Dendritic cell treated with granulocyte-macrophage colony-stimulating factor and Interleukin-4, amounts not matched to agents 40 ng/mL and 50 ng/mL, for 4 days (primary cell): ENCODE measurements around the gene SEC14L6.
"Not testable (repeated sequence)": the region's sequence is repeated elsewhere in the genome, so short reads cannot be mapped to it uniquely, and the experiment has no call there.

ENCODE experiments used
- H3K27ac Mint-ChIP-seq: one replicate; pipeline ENCODE4 v1.8.0; 2022; ENCODE audit warnings: mild to moderate bottlenecking, mixed read lengths
- H3K27me3 Mint-ChIP-seq: one replicate; pipeline ENCODE4 v1.8.0; 2022; ENCODE audit warnings: mild to moderate bottlenecking, mixed read lengths
- H3K36me3 Mint-ChIP-seq: one replicate; pipeline ENCODE4 v1.8.0; 2022; ENCODE audit warnings: low read depth, mixed read lengths
- H3K4me1 Mint-ChIP-seq: one replicate; pipeline ENCODE4 v1.8.0; 2022; ENCODE audit warnings: low read depth, mixed read lengths
- H3K4me3 Mint-ChIP-seq: one replicate; pipeline ENCODE4 v1.8.0; 2022; ENCODE audit warnings: mild to moderate bottlenecking, moderate library complexity, mixed read lengths
- H3K9me3 Mint-ChIP-seq: one replicate; pipeline ENCODE4 v1.8.0; 2022; ENCODE audit warnings: mixed read lengths
- intact Hi-C: fragments of 100-400 bp; cut with micrococcal nuclease; formaldehyde crosslinking; loops from one replicate; pipeline ENCODE4 v1.15.0; 2022

Gene SEC14L6

DNA sequence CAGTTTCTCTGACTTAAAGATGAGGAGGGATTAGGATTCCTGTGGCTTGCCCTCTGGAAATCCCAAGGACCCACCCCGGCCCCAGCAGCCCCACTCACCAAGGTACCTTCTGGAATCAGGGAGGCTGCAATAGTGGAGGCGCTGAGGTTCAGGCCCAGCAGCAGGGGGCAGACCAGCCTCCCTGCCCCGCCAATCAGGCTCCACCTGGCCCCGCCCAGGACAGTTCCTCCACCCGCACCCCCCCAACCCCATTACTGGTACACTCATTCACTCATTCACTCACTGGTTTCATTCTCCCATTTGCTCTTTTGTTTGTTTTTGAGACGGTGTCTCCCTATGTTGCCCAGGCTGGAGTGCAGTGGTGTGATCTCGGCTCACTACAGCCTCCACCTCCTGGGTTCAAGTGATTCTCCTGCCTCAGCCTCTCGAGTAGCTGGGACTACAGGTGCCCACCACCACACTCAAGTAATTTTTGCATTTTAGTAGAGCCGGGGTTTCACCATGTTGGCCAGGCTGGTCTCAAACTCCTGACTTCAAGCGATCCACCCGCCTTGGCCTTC, 14.2 kb upstream of the SEC14L6 start:
- H3K36me3 Mint-ChIP-seq, H3K27me3 Mint-ChIP-seq, H3K27ac Mint-ChIP-seq, H3K4me1 Mint-ChIP-seq, H3K4me3 Mint-ChIP-seq, H3K9me3 Mint-ChIP-seq, intact Hi-C loops: not testable (repeated sequence)

DNA sequence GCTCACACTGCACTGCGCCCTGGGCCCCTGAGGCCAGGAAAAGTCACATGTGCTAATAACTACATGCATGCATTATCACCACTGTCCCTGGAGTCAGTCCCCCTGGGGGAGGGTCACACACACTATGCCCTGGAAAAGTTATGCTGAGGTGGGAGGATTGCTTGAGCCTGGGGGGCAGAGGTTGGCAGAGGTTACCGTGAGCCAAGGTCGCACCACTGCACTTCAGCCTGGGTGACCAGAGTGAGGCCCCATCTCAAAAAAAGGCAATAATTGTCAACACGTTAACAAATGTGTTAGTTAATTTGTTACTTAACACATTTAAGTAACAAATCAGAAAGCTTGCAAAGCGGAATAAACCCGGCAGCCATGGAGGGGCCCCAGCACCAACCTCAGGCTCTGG, 13.3 kb upstream of the SEC14L6 start:
- H3K9me3 Mint-ChIP-seq, result no peaks in the 10 kb centered on the region
- intact Hi-C loops, result loop anchor here (5.0 kb wide), 1 partner anchor 197 kb away; no protein-coding TSS in a partner anchor
- H3K4me3 Mint-ChIP-seq, result no peak overlapping the region

DNA sequence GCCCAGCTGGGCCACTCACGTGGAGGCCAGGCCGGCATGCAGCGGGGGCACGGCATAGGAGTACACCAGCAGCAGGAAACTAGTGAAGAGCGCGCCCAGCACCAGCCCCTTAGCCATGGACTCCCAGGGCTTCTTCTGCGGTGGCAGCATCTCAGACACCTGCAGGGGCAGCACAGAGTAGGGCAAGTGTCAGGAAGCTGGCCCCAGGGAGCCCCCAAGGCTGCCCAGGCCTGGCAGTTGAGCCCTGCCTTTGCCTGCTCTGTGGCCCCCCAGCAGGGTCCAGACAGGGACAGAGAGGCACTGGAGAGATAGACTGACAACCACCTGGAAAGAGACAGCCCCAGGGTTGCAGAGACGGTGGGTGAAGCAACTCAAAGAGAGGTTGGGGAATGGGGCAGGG, 10.7 kb upstream of the SEC14L6 start:
- no peak overlapping the region for H3K4me3 Mint-ChIP-seq
- H3K36me3 Mint-ChIP-seq, result no peaks in the 10 kb centered on the region
- intact Hi-C loops, result loop anchor here (5.0 kb wide), 1 partner anchor 200 kb away; no protein-coding TSS in a partner anchor
- H3K9me3 Mint-ChIP-seq, result no peaks in the 10 kb centered on the region
- H3K4me1 Mint-ChIP-seq, result no peaks in the 10 kb centered on the region
- no peak overlapping the region for H3K27ac Mint-ChIP-seq
- no peaks in the 10 kb centered on the region for H3K27me3 Mint-ChIP-seq

More for the DNA sequence above, 13.3 kb upstream of the SEC14L6 start:
- no peak overlapping the region for H3K27ac Mint-ChIP-seq
- no peaks in the 10 kb centered on the region for H3K4me1 Mint-ChIP-seq
- no peaks in the 10 kb centered on the region for H3K36me3 Mint-ChIP-seq
- H3K27me3 Mint-ChIP-seq, result no peaks in the 10 kb centered on the region

- Mint-ChIP-seq H3K4me1 (no peaks in the 10 kb centered on the region), H3K27me3 (no peaks in the 10 kb centered on the region), H3K27ac (no peak overlapping the region), H3K4me3 (no peak overlapping the region), H3K9me3 (no peaks in the 10 kb centered on the region), H3K36me3 (no peaks in the 10 kb centered on the region)
- intact Hi-C loops, result loop anchor here (5.0 kb wide), 1 partner anchor 201 kb away; no protein-coding TSS in a partner anchor
Observed at GRCh38 chr22:30556388-30556787, 9.8 kb upstream of the SEC14L6 start.

DNA sequence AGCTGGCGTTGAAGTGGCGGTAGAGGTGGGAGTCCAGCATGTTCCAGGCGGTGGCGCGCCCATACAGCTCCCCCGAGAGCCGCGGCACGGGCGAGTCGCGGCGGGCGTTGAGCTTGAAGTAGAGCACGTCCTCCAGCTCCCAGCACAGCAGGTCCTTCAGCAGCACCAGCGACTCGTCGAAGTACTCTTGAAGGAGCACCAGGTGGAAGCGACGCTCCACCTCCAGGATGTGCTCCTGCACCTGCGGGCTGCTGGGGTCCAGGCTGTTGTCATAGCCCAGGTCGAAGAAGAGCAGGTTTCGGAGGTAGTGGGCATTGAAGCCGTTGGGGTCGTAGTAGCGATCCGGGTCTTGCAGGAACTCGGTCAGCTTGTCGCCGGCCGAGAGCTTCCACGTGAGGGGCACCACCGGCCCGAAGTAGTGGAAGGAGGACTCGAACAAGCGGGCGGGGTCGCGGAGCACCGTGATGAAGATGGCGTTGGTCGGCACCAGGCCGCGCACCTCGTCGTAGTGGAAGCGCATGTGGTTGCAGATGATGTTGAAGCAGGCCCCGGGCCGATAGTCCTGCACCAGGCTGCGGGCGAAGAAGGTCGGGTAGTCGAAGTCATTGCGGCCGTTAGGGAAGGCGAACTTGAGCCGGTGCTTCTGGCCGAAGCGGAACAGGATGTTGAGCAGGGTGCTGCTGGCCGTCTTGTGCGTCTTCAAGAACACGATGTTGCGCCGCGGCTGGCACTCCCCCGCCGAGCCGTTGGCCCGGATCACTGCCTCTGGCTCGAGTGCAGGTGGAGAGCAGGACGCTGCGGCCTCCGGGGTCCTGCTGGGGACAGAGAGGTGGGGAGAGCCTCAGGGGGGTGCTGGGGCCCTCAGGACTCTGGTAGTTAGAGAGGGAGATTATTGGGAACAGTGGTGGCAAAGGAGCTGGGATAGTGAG, 9.0 kb upstream of the SEC14L6 start:
- Mint-ChIP-seq H3K36me3 (no peaks in the 10 kb centered on the region), H3K27me3 (no peaks in the 10 kb centered on the region), H3K27ac (no peak overlapping the region), H3K4me1 (no peaks in the 10 kb centered on the region), H3K9me3 (no peaks in the 10 kb centered on the region), H3K4me3 (no peak overlapping the region)
- intact Hi-C loops, result loop anchor here (5.0 kb wide), 1 partner anchor 202 kb away; no protein-coding TSS in a partner anchor

DNA sequence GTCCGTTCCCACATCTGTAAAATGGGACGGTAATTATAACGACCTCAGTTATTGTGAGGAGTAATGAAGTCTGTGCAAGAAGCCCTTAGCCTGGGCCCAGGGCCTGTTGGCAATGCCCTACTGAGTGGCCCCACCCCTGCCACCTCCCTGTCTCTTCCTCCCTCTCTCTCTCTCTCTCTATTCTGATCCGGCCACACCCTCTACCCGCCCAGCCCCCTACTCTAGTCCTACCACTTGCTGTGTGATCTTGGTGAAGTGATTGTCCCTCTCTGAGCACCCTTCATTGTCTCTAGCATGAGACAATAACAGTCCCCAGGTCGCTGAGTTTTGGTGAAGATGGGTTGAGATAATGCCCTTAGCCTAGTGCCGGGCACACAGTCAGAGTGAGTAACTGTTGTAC, 7.4 kb upstream of the SEC14L6 start:
- intact Hi-C loops, result no loop called here
- Mint-ChIP-seq H3K27me3 (no peaks in the 10 kb centered on the region), H3K27ac (no peak overlapping the region), H3K4me3 (no peak overlapping the region), H3K36me3 (no peaks in the 10 kb centered on the region), H3K9me3 (no peaks in the 10 kb centered on the region), H3K4me1 (no peaks in the 10 kb centered on the region)

GRCh38 chr22:30552719-30553118, 6.2 kb upstream of the SEC14L6 start:
- intact Hi-C loops, result no loop called here
- Mint-ChIP-seq H3K27ac (no peak overlapping the region), H3K4me1 (no peaks in the 10 kb centered on the region), H3K36me3 (no peaks in the 10 kb centered on the region), H3K4me3 (no peak overlapping the region), H3K27me3 (no peaks in the 10 kb centered on the region), H3K9me3 (no peaks in the 10 kb centered on the region)

DNA sequence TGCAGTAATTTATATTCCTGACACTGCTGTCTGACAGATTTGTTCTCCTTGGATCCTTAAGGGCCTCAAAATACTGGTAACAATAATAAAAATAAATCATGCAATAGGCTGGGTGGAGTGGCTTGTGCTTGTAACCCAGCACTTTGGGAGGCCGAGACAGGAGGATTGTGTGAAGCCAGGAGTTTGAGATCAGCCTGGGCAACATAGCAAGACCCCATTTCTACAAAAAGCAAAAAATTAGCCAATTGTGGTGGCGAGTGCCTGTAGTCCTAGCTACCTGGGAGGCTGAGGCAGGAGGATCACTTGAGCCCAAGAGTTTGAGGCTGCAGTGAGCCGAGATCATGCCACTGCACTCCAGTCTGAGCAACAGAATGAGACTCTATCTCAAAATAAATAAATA, 5.3 kb upstream of the SEC14L6 start:
- H3K27ac Mint-ChIP-seq, intact Hi-C loops, H3K36me3 Mint-ChIP-seq, H3K4me1 Mint-ChIP-seq, H3K27me3 Mint-ChIP-seq, H3K4me3 Mint-ChIP-seq, H3K9me3 Mint-ChIP-seq: not testable (repeated sequence)

DNA sequence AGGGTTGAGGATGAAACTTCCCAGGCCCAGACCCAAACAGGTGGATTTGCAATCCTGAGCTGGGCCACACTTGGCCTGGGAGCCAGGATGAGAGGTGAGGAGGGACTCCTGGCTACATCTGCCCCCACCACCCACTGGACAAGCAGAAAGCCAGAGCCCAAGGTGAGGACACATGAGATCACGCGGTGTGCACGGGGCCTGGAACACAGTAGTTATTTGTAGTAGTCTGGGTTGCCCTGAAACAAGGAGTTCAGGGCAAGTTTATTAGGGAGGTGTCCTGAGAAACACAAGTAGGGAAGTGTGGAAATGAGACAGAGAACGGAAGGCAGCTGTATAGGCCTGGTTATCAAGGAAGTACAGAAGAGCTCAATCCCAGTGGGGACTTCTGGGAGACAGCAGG, 647 bp upstream of the SEC14L6 start:
- Mint-ChIP-seq H3K36me3 (no peaks in the 10 kb centered on the region), H3K4me3 (no peak overlapping the region), H3K27me3 (peaks cover 23% of the 10 kb centered on the region), H3K9me3 (no peaks in the 10 kb centered on the region), H3K4me1 (no peaks in the 10 kb centered on the region), H3K27ac (no peak overlapping the region)
- intact Hi-C loops, result no loop called here

GRCh38 chr22:30542811-30543188, 3.7 kb downstream of the SEC14L6 start:
- Mint-ChIP-seq H3K9me3 (no peaks in the 10 kb centered on the region), H3K27me3 (peaks cover 51% of the 10 kb centered on the region), H3K4me1 (no peaks in the 10 kb centered on the region), H3K4me3 (no peak overlapping the region), H3K27ac (no peak overlapping the region), H3K36me3 (no peaks in the 10 kb centered on the region)
- intact Hi-C loops, result no loop called here

- H3K36me3 Mint-ChIP-seq, result no peaks in the 10 kb centered on the region
- intact Hi-C loops, result no loop called here
- H3K4me3 Mint-ChIP-seq, result no peak overlapping the region
- H3K9me3 Mint-ChIP-seq, result no peaks in the 10 kb centered on the region
- H3K27me3 Mint-ChIP-seq, result peaks cover 51% of the 10 kb centered on the region
- no peak overlapping the region for H3K27ac Mint-ChIP-seq
- no peaks in the 10 kb centered on the region for H3K4me1 Mint-ChIP-seq
Observed at GRCh38 chr22:30541961-30542810, 4.4 kb downstream of the SEC14L6 start.

DNA sequence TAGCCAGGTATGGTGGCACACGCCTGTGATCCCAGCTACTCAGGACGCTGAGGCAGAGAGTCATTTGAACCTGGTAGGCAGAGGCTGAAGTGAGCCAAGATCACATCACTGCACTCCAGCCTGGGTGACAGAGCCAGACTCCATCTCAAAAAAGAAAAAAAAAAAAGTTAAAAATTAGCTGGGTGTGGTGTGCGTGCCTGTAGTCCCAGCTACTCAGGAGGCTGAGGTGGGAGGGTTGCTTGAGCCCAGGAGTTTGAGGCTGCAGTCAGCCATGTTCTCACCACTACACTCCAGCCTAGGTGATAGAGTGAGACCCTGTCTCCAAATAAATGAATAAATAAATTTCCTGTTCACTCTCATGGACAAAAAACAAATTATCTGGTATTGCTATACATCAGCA, 5.0 kb downstream of the SEC14L6 start:
- H3K9me3 Mint-ChIP-seq, H3K4me1 Mint-ChIP-seq, H3K36me3 Mint-ChIP-seq, H3K27ac Mint-ChIP-seq, intact Hi-C loops, H3K4me3 Mint-ChIP-seq: not testable (repeated sequence)
- peaks cover 51% of the 10 kb centered on the region for H3K27me3 Mint-ChIP-seq

- Mint-ChIP-seq H3K27ac (no peak overlapping the region), H3K27me3 (peaks cover 48% of the 10 kb centered on the region), H3K9me3 (no peaks in the 10 kb centered on the region), H3K36me3 (no peaks in the 10 kb centered on the region), H3K4me1 (no peaks in the 10 kb centered on the region), H3K4me3 (no peak overlapping the region)
- intact Hi-C loops, result no loop called here
Observed at GRCh38 chr22:30539368-30539767, 7.2 kb downstream of the SEC14L6 start.

DNA sequence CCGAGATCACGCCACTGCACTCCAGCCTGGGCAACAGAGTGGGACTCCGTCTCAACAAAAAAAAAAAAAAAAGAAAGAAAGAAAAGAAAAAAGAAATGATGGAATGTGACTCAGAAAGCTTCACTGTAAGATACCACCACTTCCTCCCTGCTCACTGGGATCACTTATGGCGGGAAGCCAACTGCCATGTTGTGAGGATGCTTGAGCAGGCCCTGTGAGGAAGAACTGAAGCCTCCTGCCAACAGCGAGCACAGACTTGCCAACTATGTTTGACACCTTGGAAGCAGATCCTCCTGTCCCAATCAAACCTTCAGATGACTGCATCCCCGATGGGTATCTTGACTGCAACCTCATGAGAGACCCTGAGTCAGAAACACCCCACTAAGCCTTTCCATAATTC, 8.3 kb downstream of the SEC14L6 start:
- no peak overlapping the region for H3K27ac Mint-ChIP-seq
- H3K27me3 Mint-ChIP-seq, result peaks cover 37% of the 10 kb centered on the region
- H3K9me3 Mint-ChIP-seq, result no peaks in the 10 kb centered on the region
- H3K4me1 Mint-ChIP-seq, result no peaks in the 10 kb centered on the region
- no peak overlapping the region for H3K4me3 Mint-ChIP-seq
- intact Hi-C loops, result no loop called here
- H3K36me3 Mint-ChIP-seq, result no peaks in the 10 kb centered on the region
